Stimulated activated CD4-positive, alpha-beta T cell treated with anti-CD3 and anti-CD28 coated beads, Interleukin-15, amount 100 ng/mL, for 1 hour (primary cell): ENCODE measurements around the gene PCED1B.

Experiments
- DNase-seq, 2 donors: peaks; one replicate each; pipeline ENCODE4 v3.0.0-alpha.2; 2020; ENCODE audit warnings: low read depth in 1 of 2, low spot score in 1 of 2

PCED1B gene

DNA sequence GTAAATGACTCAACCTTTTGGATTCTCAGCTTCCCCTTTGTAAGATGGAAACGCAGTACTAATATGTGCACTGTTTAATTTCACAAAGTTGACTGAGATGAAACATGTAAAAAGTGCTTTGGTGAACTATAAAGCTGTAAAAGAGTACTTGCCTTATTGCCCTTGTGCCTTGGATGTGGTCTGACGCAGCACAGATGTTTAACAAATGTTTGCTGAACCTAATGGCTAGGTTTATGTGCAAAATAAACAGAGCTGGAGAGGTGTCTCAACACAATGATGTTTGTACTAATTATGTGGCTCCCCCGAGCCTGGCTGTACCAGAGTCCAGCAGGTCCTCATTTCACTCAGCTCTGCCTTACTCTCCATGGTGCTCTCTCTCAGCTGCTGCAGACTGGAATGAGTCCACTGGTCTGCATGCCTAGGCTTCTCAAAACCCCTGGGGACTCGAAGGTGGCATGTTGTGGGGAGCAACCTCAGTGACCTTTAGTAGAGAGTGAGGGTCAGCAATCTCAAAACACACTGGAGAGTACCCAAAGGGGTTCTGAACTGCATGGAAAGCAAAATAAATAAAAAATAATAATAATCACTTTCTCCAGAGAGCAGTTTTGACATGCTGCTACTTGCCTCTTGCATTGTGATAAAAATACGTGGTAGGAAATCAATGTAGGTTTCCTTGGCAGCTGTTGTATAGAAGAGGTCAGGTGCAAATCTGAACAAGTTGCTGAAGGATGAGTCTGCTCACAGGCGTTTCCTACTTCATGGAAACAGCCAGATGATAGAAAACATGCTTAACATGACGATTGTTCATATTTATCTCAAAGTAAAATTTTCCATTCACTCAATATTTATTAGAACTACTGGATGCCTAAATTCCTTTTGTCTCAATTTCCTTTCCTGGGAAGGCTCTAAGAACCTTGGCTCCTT, 8.9 kb downstream of the PCED1B start:
- DNase-seq: no peak

GRCh38 chr12:47091009-47091408, 11.6 kb downstream of the PCED1B start:
- DNase-seq: no peak

DNA sequence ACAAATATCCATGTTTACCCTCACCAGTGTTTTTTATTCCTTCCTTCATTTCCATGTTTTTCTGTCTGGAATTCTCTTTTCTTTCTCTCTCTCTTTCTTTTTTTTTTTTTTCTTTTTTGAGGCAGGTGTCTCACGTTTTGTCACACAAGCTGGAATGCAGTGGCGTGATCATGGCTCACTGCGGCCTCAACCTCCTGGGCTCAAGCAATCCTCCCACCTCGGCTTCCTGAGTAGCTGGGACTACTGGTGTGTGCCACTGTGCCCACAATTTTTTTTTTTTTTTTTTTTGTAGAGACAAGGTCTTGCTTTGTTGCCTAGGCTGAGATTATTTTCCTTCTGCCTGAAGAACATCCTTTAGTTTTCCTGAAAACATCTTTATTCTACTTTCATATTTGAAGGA, 15.4 kb downstream of the PCED1B start:
- no peak for DNase-seq

- DNase-seq: no peak
Measured at GRCh38 chr12:47095446-47096236, 16.2 kb downstream of the PCED1B start.

GRCh38 chr12:47097276-47097896, 18.0 kb downstream of the PCED1B start:
- no peak for DNase-seq

DNA sequence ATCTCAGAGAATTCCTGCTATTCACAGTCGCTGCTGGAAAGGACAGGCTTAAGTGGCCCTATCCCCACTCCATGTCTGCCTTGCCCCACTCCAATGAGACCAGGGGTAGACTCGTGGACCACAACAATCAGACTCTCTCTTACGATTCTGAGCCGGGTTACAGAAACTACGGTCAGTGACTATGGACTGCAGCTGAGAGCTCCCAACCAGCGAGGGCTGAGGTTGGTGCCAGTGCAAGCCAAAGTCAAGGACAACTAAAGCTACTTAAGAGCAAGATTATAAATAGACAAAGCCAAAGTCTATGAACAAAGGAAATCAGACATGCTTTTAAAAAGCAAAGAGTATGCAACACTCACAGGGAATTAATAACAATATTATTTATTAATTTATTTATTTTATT, 18.7 kb downstream of the PCED1B start:
- no peak for DNase-seq

- no peak for DNase-seq
Measured at GRCh38 chr12:47099610-47100009, 20.2 kb downstream of the PCED1B start.

GRCh38 chr12:47100160-47100559, 20.7 kb downstream of the PCED1B start:
- DNase-seq: no peak

DNA sequence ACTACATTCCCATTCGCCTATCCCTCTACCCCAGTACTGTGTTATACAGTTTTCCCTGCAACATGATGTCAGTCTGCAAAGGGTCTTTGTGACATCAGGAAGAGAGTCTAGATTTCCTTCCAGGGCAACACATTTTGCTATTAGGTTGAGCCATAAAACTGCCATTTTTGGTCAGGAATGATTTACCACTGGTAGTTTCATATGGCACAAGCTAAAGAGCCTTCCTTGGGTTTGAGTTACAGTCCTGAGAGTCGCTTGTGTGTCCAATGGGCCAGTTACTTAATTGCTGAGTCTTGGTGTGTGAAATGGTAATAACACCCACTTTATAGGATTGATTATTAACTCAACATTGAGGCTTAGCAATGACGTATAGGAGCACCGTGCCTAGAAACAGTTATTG, 23.0 kb downstream of the PCED1B start:
- DNase-seq: no peak

GRCh38 chr12:47102845-47103651, 23.6 kb downstream of the PCED1B start:
- no peak for DNase-seq

DNA sequence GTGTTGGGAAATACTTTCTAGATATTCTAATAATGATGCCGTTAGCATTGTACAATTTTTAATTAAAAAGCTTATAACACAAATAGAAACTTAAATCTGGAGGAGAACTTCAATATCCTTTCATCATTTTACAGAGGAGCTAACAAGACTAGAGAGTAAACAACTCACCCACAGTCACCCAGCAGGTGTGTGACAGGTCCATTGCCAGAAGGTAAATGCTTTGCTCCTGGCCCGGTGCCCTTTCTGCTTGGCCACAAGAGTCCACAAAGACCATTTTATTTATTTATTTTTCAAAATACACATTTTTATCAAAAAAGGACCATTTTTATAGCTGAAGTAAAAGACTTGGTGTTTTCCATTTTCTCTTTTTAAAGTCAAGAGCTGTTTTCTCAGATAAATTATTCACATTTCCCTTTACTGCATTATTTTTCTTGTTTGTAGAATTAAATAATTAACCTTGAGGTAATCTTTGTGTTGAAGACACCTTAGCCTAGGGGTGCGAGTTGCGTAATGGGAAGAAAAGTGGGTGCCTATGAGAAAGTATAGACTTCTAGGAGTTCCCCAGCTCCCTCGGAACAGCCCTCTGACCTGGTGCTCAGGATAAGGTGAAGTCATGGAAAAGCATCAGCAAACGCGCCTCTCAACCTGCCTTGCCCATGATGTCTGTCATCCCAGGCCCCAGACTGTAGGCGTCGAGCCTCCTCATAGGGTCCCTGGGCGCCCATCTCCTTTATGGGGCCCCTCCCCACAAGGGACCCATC, 26.7 kb downstream of the PCED1B start:
- no peak for DNase-seq

- no peak for DNase-seq
Measured at GRCh38 chr12:47107446-47107845, 28.0 kb downstream of the PCED1B start.

- DNase-seq: no peak
Measured at GRCh38 chr12:47107926-47108325, 28.5 kb downstream of the PCED1B start.

GRCh38 chr12:47110011-47110541, 30.7 kb downstream of the PCED1B start:
- DNase-seq: no peak

GRCh38 chr12:47110718-47111391, 31.4 kb downstream of the PCED1B start:
- no peak for DNase-seq

GRCh38 chr12:47111392-47111778, 32.0 kb downstream of the PCED1B start:
- no peak for DNase-seq

- no peak for DNase-seq
Measured at GRCh38 chr12:47111854-47112253, 32.4 kb downstream of the PCED1B start.

GRCh38 chr12:47112679-47113078, 33.3 kb downstream of the PCED1B start:
- DNase-seq: no peak

- no peak for DNase-seq
Measured at GRCh38 chr12:47114481-47114892, 35.1 kb downstream of the PCED1B start.
